HEK293T (cell line): ENCODE data around the gene ANKRD12.
"Not testable (repeated sequence)": the region's sequence is repeated elsewhere in the genome, so short reads cannot be mapped to it uniquely, and the experiment has no call there.

Source experiments
- ARNT ChIP-seq: fragments of 450-650 bp; IDR thresholded peaks from 2 replicates; pipeline ENCODE4 v1.6.1; 2017; ENCODE audit warnings: mild to moderate bottlenecking
- CTBP1 ChIP-seq: fragments of 450-650 bp; IDR thresholded peaks from 2 replicates; pipeline ENCODE4 v1.6.1; 2016; ENCODE audit warnings: borderline replicate concordance
- ELF4 ChIP-seq: fragments of 450-650 bp; IDR thresholded peaks from 2 replicates; pipeline ENCODE4 v1.6.1; 2017; ENCODE audit warnings: antibody characterized with exemption
- FOXA1 ChIP-seq: fragments of 450-650 bp; IDR thresholded peaks from 2 replicates; pipeline ENCODE4 v1.6.1; 2016; ENCODE audit warnings: mild to moderate bottlenecking
- FOXK2 ChIP-seq: fragments of 450-650 bp; IDR thresholded peaks from 2 replicates; pipeline ENCODE4 v1.6.1; 2016; ENCODE audit warnings: mild to moderate bottlenecking
- FOXM1 ChIP-seq: fragments of 450-650 bp; IDR thresholded peaks from 2 replicates; pipeline ENCODE4 v1.6.1; 2017; ENCODE audit warnings: mild to moderate bottlenecking, borderline replicate concordance
- L3MBTL2 ChIP-seq: fragments of 450-650 bp; conservative IDR thresholded peaks from 2 replicates; pipeline ENCODE4 v1.6.1; 2016; ENCODE audit warnings: mild to moderate bottlenecking
- LEF1 ChIP-seq: fragments of 450-650 bp; IDR thresholded peaks from 2 replicates; pipeline ENCODE4 v1.6.1; 2017; ENCODE audit warnings: mild to moderate bottlenecking, borderline replicate concordance
- SP1 ChIP-seq: fragments of 450-650 bp; IDR thresholded peaks from 2 replicates; pipeline ENCODE4 v1.6.1; 2017
- SUZ12 ChIP-seq: fragments of 450-650 bp; IDR thresholded peaks from 2 replicates; pipeline ENCODE4 v1.6.1; 2016; ENCODE audit warnings: mild to moderate bottlenecking
- TARDBP ChIP-seq: fragments of 450-650 bp; IDR thresholded peaks from 2 replicates; pipeline ENCODE4 v1.6.1; 2016

GRCh38 chr18:9171919-9172318 lies 35.3 kb downstream of the ANKRD12 start:
- not testable (repeated sequence) for TF ChIP-seq FOXK2, LEF1, TARDBP, FOXA1, ELF4, CTBP1, ARNT, SP1, FOXM1, SUZ12, L3MBTL2
